Measurements from ENCODE around the gene ABHD17B. TPM values are rescaled to one million over a fixed set of nuclear protein-coding genes. Genes with fewer than 3 reads are reported as not detected.
"Not testable (repeated sequence)": the region's sequence is repeated elsewhere in the genome, so short reads cannot be mapped to it uniquely, and the experiment has no call there.

ABHD17B gene
- total RNA-seq = 65.2 TPM

DNA sequence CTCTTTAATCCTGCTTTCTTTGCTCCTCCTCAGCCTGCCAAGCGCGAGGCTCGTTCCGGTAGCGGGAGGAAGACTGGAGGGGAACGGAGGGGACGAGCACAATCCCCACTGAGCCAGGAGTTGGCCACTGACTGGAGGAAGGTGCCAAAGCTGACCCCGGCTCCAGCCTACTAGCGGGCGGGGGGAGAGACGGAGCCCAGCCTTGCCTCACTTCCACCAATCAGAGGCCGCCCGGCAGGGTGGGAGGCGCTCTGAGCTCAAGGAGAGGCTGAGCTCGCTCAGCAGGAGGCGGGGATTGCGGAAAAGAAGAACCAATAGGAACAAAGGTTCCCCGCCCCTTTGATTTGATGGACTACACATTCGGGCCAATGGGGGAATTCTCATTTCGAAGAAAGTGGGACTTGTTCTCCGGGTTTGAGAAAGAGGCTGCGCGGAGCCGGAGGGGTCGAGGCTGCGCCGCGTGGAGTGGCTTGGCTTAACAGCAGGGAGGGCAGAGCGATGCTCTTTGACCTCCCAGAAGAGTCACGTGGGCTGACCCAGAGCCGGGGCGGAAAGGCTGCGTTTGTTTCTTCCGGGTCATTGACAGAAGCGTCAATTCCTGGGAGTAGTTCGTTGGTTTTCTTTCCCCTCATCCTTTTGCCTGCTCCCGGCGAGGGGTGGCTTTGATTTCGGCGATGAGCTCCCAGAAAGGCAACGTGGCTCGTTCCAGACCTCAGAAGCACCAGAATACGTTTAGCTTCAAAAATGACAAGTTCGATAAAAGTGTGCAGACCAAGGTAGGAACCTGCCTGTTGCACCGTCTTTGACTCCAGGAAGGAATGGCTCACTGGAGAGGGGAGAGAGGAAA lies at the start of gene ABHD17B, which contains the start of gene C9orf85:
ABHD17B (minus strand) TSS at position 133 of the 847 bp plus-strand sequence. CDS start 36,113 bp downstream, outside the sequence.
C9orf85 (plus strand) TSS at position 579 of the 847 bp plus-strand sequence; CDS start at position 675, 96 bp downstream.
- DNase-seq (ENCODE audit: low read depth in 2 of 3, low spot score in 2 of 3) = peak; percentile 84 to 100 (median 100)

- no peak for DNase-seq (ENCODE audit: low read depth in 2 of 3, low spot score in 2 of 3)
Measured at GRCh38 chr9:71955300-71955915, 44.4 kb upstream of the ABHD17B start.

DNA sequence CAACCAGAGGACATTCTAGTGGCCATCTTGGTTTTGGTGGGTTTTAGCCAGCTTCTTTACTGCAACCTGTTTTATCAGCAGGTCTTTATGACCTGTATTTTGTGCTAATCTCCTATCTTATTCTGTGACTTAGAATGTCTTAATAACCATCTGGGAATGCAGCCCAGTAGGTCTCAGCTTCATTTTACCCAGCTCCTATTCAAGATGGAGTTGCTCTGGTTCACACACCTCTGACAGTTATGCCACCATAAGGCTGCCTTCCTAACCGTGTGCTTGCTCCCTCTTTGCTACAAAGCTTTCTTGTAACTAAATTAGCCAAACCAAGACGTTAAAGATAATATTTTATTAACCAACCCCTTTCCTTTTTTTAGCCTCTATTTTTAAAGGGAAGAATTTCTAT lies 43.7 kb upstream of the ABHD17B start:
- not testable (repeated sequence) for DNase-seq (ENCODE audit: low read depth in 2 of 3, low spot score in 2 of 3)

DNA sequence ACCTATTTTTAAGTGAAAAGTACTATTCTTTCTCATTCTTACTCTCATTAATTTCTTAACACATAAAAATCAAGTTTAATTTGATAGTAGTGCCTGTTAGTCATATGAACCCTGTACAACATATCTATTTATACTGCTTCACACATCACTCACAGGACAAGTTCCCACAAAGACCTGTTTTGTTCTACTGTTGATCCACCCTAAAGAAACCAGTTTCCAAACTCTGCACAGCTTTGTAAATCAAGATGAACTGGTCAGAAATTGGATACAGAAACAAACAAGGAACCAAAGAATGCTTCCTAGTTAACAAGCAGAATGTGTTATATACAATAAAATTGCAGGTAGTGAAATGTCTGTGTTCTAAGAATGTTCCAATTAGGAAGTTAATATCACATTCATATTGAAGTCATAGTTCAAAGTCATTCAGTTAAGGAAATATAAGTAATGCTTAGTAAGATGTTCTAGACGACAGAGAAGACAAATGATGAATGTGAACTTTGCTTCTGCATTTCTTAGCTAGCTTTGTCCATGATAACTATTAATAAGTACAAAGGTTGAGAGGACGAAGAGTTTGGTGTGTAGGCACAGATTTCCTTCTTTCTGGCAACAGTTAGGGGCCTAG lies 33.9 kb upstream of the ABHD17B start:
- DNase-seq (ENCODE audit: low read depth in 2 of 3, low spot score in 2 of 3) = no peak

DNA sequence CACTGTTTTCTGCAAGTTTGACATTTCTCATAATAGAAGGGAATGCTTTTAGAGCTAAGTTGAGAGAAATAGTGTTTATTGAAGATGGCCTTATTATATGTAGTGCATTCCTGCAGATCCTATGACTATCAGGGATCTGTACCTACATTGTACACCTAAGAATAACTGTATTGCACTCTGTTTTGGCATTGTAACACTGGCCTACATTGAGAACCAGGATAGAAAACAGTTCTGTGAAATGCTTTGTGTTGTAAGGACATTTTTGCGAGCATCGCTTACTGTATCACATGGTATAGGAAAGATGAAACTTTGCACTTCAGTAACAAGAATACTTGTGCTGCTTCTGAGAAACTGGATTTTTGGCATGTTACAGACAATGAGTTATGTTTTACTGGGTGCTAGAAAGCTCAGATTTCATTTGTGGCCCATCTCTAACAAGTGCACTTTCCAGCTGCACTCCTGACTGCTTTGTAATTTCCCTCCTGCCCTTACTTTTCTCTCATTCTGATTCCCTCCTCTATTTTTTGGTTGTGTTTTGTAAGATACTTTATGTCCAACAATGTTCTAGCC lies 31.1 kb upstream of the ABHD17B start:
- no peak for DNase-seq (ENCODE audit: low read depth in 2 of 3, low spot score in 2 of 3)

- DNase-seq (ENCODE audit: low read depth in 2 of 3, low spot score in 2 of 3) = no peak
Measured at GRCh38 chr9:71941060-71941568, 30.1 kb upstream of the ABHD17B start.

DNA sequence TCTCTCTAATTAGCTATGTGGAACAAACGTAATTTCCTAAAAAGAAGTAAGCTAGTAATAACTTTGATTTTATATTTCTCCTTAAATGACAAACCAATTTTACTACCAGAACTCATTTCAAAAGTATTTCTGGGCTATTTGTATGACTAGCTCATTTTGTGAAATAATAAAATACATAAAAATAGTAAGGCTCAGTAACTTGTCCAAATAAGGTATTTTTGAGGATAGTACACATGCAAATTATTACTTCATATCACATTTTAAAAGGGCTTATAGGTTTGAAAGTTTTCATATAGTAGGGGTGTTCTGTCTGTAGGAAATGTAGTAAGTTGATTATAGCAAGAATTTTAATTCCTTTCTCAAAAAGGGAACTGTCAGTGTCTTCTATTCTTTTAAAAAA lies 26.9 kb upstream of the ABHD17B start:
- DNase-seq (ENCODE audit: low read depth in 2 of 3, low spot score in 2 of 3) = no peak

- DNase-seq (ENCODE audit: low read depth in 2 of 3, low spot score in 2 of 3) = no peak
Measured at GRCh38 chr9:71937070-71937625, 26.2 kb upstream of the ABHD17B start.

DNA sequence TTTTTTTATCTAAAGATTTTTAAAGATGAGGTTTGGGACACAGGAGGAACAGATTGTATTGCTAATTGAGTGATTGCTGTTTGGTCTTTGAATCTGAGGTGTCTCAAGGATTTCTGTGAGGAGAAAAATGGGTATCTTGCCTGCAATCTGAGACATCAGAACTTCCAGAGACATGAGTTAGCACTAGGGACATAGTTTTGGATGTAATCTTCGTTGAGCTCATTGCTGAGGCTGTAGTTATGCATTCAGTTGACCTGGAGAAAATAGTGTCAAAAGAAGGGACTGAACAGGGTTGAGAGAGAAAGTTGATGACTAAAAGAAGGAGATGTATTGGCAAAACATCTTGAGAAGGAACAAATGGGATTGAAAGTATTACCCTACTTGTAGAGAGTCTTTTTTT lies 25.1 kb upstream of the ABHD17B start:
- no peak for DNase-seq (ENCODE audit: low read depth in 2 of 3, low spot score in 2 of 3)

- DNase-seq (ENCODE audit: low read depth in 2 of 3, low spot score in 2 of 3) = no peak
Measured at GRCh38 chr9:71931166-71931565, 20.2 kb upstream of the ABHD17B start.

DNA sequence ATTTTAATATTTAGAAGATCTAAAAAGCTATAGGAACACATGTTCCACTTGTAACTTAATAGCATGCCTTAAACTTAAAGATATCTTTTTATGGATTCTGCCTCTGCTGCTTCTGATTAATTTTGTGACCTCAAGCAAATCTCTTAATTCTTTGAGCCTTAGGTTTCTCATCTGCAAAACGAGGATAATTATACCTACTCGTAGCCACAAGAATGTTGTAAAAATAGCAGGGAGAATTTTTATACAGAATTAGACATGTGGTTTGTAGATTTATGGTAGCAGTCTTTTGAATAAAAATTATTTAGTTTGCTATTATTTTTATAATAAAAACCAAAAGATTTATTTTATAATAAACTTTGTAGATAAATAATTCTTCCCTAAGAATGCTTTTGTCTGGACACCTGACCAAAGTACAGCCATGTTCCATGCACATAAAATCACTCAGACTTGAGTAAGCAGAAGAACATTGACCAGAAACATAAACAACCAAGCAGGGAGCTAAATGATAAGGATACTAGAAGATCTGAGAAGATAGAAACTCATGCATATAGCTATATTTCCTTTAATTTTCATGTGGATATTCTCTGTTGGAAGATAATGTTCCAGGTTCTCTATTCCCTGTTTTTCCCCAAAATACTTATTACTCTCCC lies 18.9 kb upstream of the ABHD17B start:
- DNase-seq (ENCODE audit: low read depth in 2 of 3, low spot score in 2 of 3) = no peak

DNA sequence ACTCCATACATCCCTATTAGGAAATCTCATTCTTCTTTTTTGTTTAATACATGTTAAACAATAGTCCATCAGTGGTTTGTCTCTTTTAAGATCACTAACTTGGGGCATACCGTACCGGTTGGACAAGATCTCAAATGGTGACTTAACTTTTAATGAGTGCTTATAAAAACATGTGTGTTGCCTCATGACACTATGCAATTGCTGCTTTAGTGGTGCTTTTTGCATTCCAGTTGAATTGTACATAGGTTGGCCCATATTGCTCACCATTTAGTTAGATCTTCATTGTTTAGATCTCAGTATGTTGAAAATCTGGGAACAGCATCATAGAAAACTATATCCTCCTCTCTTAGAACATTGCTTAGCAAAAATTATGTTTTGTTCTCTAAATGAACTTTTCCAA lies 18.2 kb upstream of the ABHD17B start:
- DNase-seq (ENCODE audit: low read depth in 2 of 3, low spot score in 2 of 3) = no peak

DNA sequence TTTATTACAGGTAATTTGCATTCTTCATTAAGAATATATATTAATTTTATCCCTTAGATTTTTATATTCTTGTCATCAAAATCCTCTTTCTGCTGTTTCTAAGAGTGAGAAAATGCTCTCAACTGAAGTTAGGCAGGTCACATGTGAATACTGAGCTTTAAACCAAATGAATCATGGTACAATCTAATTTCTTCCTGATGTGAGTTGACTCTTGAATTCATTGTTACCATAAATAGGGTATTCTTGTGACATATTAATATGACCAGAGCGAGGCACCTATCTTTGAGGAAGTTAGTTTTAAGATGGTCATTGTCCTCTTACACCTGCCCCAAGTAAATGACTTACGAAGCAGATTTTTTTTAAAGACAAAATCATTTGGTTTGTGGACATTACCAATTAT lies 17.8 kb upstream of the ABHD17B start:
- DNase-seq (ENCODE audit: low read depth in 2 of 3, low spot score in 2 of 3) = no peak

GRCh38 chr9:71928376-71928775 lies 17.4 kb upstream of the ABHD17B start:
- DNase-seq (ENCODE audit: low read depth in 2 of 3, low spot score in 2 of 3) = no peak

GRCh38 chr9:71925834-71926233 lies 14.8 kb upstream of the ABHD17B start:
- DNase-seq (ENCODE audit: low read depth in 2 of 3, low spot score in 2 of 3) = no peak

DNA sequence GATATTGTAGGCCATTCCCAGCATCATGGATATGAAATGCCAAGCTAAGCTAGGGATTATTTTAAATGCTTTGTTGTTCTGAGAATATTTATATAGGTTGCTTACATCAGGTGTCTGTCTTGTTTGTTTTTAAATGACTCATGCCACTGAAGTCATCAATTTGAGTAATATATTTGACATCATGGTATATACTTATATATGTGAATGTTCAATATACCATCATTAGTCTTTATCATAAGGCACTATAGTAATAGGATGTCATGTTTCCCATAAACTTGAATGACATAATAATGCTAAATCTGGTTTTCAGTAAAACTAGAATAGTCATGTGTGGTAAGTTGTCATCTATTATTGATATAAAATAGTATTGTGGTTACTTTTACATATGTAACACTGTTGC lies 13.6 kb upstream of the ABHD17B start:
- DNase-seq (ENCODE audit: low read depth in 2 of 3, low spot score in 2 of 3) = no peak

GRCh38 chr9:71921190-71921814 lies 10.3 kb upstream of the ABHD17B start:
- DNase-seq (ENCODE audit: low read depth in 2 of 3, low spot score in 2 of 3) = no peak

GRCh38 chr9:71920456-71921189 lies 9.6 kb upstream of the ABHD17B start:
- DNase-seq (ENCODE audit: low read depth in 2 of 3, low spot score in 2 of 3) = no peak

GRCh38 chr9:71918419-71918818 lies 7.4 kb upstream of the ABHD17B start:
- DNase-seq (ENCODE audit: low read depth in 2 of 3, low spot score in 2 of 3) = no peak

Data from hematopoietic multipotent progenitor cell (in vitro differentiated cells).